HG02642 (cell line): ENCODE data around the gene HSPA2.
"Not testable (repeated sequence)": the region's sequence is repeated elsewhere in the genome, so short reads cannot be mapped to it uniquely, and the experiment has no call there.

Experiments used
- ATAC-seq: cut with Tn5 transposase; IDR thresholded peaks from one replicate; pipeline ENCODE4 v1.9.1; 2021; ENCODE audit warnings: mild to moderate bottlenecking; ENCODE audit not compliant: unreplicated experiment, poor library complexity

The HSPA2 gene

GRCh38 chr14:64510825-64511671 lies 29.5 kb upstream of the HSPA2 start:
- no peak for ATAC-seq

GRCh38 chr14:64513271-64513670 lies 27.3 kb upstream of the HSPA2 start:
- no peak for ATAC-seq

- ATAC-seq: no peak
These were observed 25.5 kb upstream of the HSPA2 start for GRCh38 chr14:64515053-64515452.

- no peak for ATAC-seq
These were observed 23.6 kb upstream of the HSPA2 start for GRCh38 chr14:64516969-64517368.

- ATAC-seq: not testable (repeated sequence)
These were observed 22.9 kb upstream of the HSPA2 start for GRCh38 chr14:64517667-64518066.

GRCh38 chr14:64518229-64518628 lies 22.3 kb upstream of the HSPA2 start:
- no peak for ATAC-seq

GRCh38 chr14:64520699-64521098 lies 19.8 kb upstream of the HSPA2 start:
- no peak for ATAC-seq

GRCh38 chr14:64522591-64523355 lies 17.8 kb upstream of the HSPA2 start:
- ATAC-seq: no peak

- no peak for ATAC-seq
These were observed 15.2 kb upstream of the HSPA2 start for GRCh38 chr14:64525354-64525753.

GRCh38 chr14:64531567-64531966 lies 9.0 kb upstream of the HSPA2 start:
- ATAC-seq: no peak

GRCh38 chr14:64536488-64537245 lies 3.9 kb upstream of the HSPA2 start:
- ATAC-seq: no peak

GRCh38 chr14:64541261-64541971 lies 875 bp downstream of the HSPA2 start:
- ATAC-seq: no peak

GRCh38 chr14:64541972-64542835 lies 1.7 kb downstream of the HSPA2 start:
- ATAC-seq: no peak

- ATAC-seq: no peak
These were observed 2.3 kb downstream of the HSPA2 start for GRCh38 chr14:64542836-64543201.

- ATAC-seq: no peak
These were observed 4.2 kb downstream of the HSPA2 start for GRCh38 chr14:64544607-64545312.

GRCh38 chr14:64549016-64549415 lies 8.5 kb downstream of the HSPA2 start:
- ATAC-seq: no peak

GRCh38 chr14:64549791-64550620 lies 9.5 kb downstream of the HSPA2 start, which contains the start of gene PPP1R36:
TSS of gene PPP1R36 (plus strand) at chr14:64549961. CDS start at chr14:64549998, 37 bp downstream.
- peak; percentile 63 for ATAC-seq
